LNCaP clone FGC (cell line): ENCODE measurements around the gene LIFR.

ENCODE experiments used
- DNase-seq: peaks from one replicate; pipeline ENCODE4 v3.0.0-alpha.2; 2011; ENCODE audit warnings: low read depth
- H3K4me3 ChIP-seq: 2 replicates; pipeline ENCODE4 v1.5.1; 2011; ENCODE audit warnings: mild to moderate bottlenecking, low read depth, low read length, control low read depth
- TF ChIP-seq, protein P1 (sequence below): IDR thresholded peaks from 2 replicates; pipeline ENCODE4 v1.5.1; 2012; ENCODE audit warnings: mild to moderate bottlenecking; ENCODE audit not compliant: control insufficient read depth, insufficient read depth; ENCODE audit errors: extremely low read depth

The LIFR gene

DNA sequence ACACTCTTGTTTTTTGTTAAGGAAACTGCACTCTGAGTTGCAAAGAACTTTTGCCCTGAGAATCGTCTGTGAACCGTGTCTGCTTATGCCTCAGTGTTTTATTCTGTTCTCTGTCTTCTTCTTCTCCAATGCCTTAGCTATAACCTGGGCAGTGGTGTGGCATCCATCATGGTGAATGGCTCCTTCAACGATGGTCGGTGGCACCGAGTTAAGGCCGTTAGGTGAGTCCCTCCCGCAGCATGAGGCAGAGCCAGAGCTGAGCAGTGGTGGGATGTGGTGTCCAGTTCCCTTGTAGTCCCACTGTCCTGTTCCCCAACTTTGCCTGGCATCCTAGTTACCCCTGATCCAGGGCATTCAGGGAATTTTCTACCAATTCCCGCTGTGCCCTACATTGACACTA, 98.3 kb downstream of the LIFR start:
- DNase-seq = no peak
- TF ChIP-seq, protein P1, sequence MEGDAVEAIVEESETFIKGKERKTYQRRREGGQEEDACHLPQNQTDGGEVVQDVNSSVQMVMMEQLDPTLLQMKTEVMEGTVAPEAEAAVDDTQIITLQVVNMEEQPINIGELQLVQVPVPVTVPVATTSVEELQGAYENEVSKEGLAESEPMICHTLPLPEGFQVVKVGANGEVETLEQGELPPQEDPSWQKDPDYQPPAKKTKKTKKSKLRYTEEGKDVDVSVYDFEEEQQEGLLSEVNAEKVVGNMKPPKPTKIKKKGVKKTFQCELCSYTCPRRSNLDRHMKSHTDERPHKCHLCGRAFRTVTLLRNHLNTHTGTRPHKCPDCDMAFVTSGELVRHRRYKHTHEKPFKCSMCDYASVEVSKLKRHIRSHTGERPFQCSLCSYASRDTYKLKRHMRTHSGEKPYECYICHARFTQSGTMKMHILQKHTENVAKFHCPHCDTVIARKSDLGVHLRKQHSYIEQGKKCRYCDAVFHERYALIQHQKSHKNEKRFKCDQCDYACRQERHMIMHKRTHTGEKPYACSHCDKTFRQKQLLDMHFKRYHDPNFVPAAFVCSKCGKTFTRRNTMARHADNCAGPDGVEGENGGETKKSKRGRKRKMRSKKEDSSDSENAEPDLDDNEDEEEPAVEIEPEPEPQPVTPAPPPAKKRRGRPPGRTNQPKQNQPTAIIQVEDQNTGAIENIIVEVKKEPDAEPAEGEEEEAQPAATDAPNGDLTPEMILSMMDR = no peak
- H3K4me3 ChIP-seq = no peak overlapping the region

DNA sequence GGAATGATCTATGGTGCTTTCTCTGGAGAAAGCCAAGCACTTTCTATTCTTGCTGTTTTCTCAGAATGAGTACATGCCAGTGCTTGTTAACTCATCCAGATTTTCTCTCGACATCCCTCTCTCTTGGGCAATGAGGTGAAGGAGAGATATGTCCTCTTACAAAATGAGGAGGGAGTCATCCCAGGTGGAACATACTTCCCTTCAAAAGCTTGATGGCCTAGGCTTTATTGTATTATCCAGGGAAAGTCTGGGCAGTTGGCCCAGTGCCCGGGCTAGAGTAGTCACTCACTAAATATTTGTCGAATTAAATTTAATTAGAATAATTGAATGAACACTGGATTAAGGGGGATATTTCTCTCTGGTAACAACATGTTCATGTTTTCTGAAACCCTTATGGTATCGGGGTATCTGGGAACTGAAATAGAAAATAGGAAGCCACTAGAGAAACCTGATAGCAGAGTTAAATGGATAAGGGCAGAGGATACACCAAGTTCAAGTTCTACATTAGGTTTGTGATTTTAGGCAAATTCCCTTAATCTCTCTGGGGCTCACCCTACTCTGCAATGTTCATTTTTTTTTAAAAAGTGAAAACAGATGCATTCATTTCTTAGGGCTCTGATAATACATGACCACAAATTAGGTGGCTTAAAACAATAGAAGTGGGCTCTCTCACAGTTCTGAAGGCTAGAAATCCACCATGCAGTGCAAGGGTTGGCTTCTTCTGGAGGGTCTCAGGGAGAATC, 99.6 kb downstream of the LIFR start:
- TF ChIP-seq, protein P1 = no peak
- no peak for DNase-seq
- H3K4me3 ChIP-seq = no peak overlapping the region

- no peak for DNase-seq
- TF ChIP-seq, protein P1 = no peak
- no peak overlapping the region for H3K4me3 ChIP-seq
Measured at GRCh38 chr5:38455796-38456330, 100.6 kb downstream of the LIFR start.

GRCh38 chr5:38453921-38454320, 102.5 kb downstream of the LIFR start:
- no peak for DNase-seq
- TF ChIP-seq, protein P1 = no peak
- no peak overlapping the region for H3K4me3 ChIP-seq

- no peak for DNase-seq
- TF ChIP-seq, protein P1 = no peak
- no peak overlapping the region for H3K4me3 ChIP-seq
Measured at GRCh38 chr5:38453506-38453905, 102.9 kb downstream of the LIFR start.

- no peak for DNase-seq
- no peak overlapping the region for H3K4me3 ChIP-seq
- TF ChIP-seq, protein P1 = no peak
Measured at GRCh38 chr5:38452201-38452600, 104.2 kb downstream of the LIFR start.
